Measurements from ENCODE around the gene NAPG. TPM values are rescaled to one million over a fixed set of nuclear protein-coding genes. Genes with fewer than 3 reads are reported as not detected.
"Not testable (repeated sequence)": the region's sequence is repeated elsewhere in the genome, so short reads cannot be mapped to it uniquely, and the experiment has no call there.

The NAPG gene
- total and polyA plus RNA-seq, 8 donors: 25.2 to 37.7 (median 29.3) TPM

DNA sequence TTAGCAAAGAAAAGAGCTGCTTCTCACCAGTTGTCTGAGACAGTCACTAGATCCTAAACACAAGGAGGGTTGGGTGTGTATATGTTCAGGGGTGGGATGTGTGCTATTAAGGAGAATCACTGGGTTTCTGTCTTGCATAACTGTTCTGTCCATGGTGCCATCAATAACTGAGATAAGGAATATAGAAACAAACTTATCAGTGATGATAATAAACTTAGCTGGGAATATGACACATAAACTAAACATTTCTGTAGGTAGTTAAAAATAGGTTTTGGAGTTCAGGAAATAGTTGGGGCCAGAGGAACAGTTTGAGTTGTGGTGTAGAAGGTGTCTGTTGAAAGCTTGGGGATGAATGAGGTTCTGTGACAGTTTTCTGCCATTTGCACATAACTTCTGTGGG is 17.4 kb downstream of the NAPG start:
- H3K36me3 ChIP-seq: peaks cover 4 to 94% of the 10 kb centered on the region in 2 donors
- H3K27me3 ChIP-seq: no peaks in the 10 kb centered on the region
- peaks cover 0 to 8% of the 10 kb centered on the region in 2 donors for H3K4me1 ChIP-seq
- intact Hi-C loops (cut with DNase I): no loop called here
- ATAC-seq (no peak), DNase-seq (no peak)
- no peaks in the 10 kb centered on the region for H3K9me3 ChIP-seq
- TF ChIP-seq CTCF (IDR thresholded peaks at IDR 0.05): no peak
- H3K27ac ChIP-seq: no peak overlapping the region
- no peak overlapping the region for H3K4me3 ChIP-seq

- TF ChIP-seq CTCF (IDR thresholded peaks at IDR 0.05): no peak
- ATAC-seq (no peak), DNase-seq (no peak)
- no peak overlapping the region for H3K27ac ChIP-seq
- peaks cover 0 to 8% of the 10 kb centered on the region in 2 donors for H3K4me1 ChIP-seq
- H3K9me3 ChIP-seq: no peaks in the 10 kb centered on the region
- intact Hi-C loops (cut with DNase I): no loop called here
- no peak overlapping the region for H3K4me3 ChIP-seq
- no peaks in the 10 kb centered on the region for H3K27me3 ChIP-seq
- peaks cover 4 to 94% of the 10 kb centered on the region in 2 donors for H3K36me3 ChIP-seq
Measured at GRCh38 chr18:10544093-10544748, 18.4 kb downstream of the NAPG start.

- TF ChIP-seq CTCF (IDR thresholded peaks at IDR 0.05): no peak
- peaks cover 0 to 8% of the 10 kb centered on the region in 2 donors for H3K4me1 ChIP-seq
- H3K9me3 ChIP-seq: no peaks in the 10 kb centered on the region
- intact Hi-C loops (cut with DNase I): no loop called here
- H3K36me3 ChIP-seq: peaks cover 0 to 94% of the 10 kb centered on the region in 2 donors
- DNase-seq: no peak
- H3K4me3 ChIP-seq: no peak overlapping the region
- no peaks in the 10 kb centered on the region for H3K27me3 ChIP-seq
- no peak overlapping the region for H3K27ac ChIP-seq
- peak; percentile 79 for ATAC-seq
Measured at GRCh38 chr18:10546557-10547300, 20.9 kb downstream of the NAPG start.

DNA sequence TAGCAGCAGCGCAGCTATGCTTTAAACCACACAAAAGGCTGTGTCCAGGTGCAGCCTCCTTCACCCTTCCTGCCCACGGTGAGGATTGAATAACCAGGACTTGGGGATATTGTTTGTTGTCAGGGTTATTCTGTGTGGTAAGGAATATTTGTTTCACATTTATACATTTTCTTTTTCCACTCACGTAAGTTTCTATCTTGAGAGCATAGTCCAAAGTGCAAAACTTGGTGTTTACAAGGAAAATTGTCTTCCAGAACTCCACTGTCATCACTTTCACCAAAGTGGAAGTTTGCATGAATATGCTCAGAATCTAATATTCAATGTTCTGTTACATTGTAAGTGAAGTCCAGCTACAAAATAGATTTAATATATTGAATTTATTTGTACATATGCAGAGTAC is 26.4 kb downstream of the NAPG start:
- no peak for DNase-seq
- intact Hi-C loops (cut with DNase I): no loop called here
- H3K9me3 ChIP-seq: no peaks in the 10 kb centered on the region
- TF ChIP-seq CTCF (IDR thresholded peaks at IDR 0.05): no peak
- H3K4me3 ChIP-seq: no peak overlapping the region
- ATAC-seq: no peak
- no peaks in the 10 kb centered on the region for H3K4me1 ChIP-seq
- H3K27me3 ChIP-seq: no peaks in the 10 kb centered on the region
- peaks cover 4 to 98% of the 10 kb centered on the region in 2 donors for H3K36me3 ChIP-seq
- no peak overlapping the region for H3K27ac ChIP-seq

GRCh38 chr18:10556251-10556650 is 30.4 kb downstream of the NAPG start:
- H3K27ac ChIP-seq; H3K9me3 ChIP-seq; H3K27me3 ChIP-seq; intact Hi-C loops (cut with DNase I); DNase-seq; H3K4me3 ChIP-seq; ATAC-seq: not testable (repeated sequence)
- peaks cover 8 to 12% of the 10 kb centered on the region in 2 donors for H3K4me1 ChIP-seq
- peaks cover 4 to 65% of the 10 kb centered on the region in 2 donors for H3K36me3 ChIP-seq

All from left lung (tissue), 10 donors.